ENCODE measurements around the gene CCER1. TPM values are rescaled to one million over a fixed set of nuclear protein-coding genes. Genes with fewer than 3 reads are reported as not detected.

Gene CCER1
- polyA plus RNA-seq, 3 donors = not detected

GRCh38 chr12:90970911-90971310 lies 15.9 kb upstream of the CCER1 start:
- no peaks in the 10 kb centered on the region for H3K36me3 Mint-ChIP-seq
- Histone ChIP-seq H3K4me3 (replicated peaks in 1 of 3; ENCODE audit: low read depth in 2 of 3, low read length in 3 of 3) (no peak overlapping the region), H3K27me3 (ENCODE audit: control insufficient read depth in 2 of 2, insufficient read depth in 2 of 2, low read length in 2 of 2) (no peaks in the 10 kb centered on the region), H3K79me2 (ENCODE audit: insufficient read depth, low read length) (no peaks in the 10 kb centered on the region), H3K27ac (ENCODE audit: low read depth in 1 of 2, low read length in 2 of 2) (no peak overlapping the region), H3K9ac (ENCODE audit: insufficient read depth, low read length, poor library complexity, severe bottlenecking) (no peak overlapping the region), H3K4me2 (replicated peaks; ENCODE audit: extremely low read depth, low read length, poor library complexity, severe bottlenecking) (no peak overlapping the region), H4K20me1 (ENCODE audit: insufficient read depth, low read length) (no peaks in the 10 kb centered on the region), H3K9me3 (replicated peaks in 1 of 2; ENCODE audit: control insufficient read depth in 1 of 2, insufficient read depth in 1 of 2, low read length in 2 of 2) (no peaks in the 10 kb centered on the region), H2AFZ (ENCODE audit: insufficient read depth, low read depth, low read length, poor library complexity, severe bottlenecking) (no peak overlapping the region), H3K4me1 (ENCODE audit: control insufficient read depth in 1 of 2, insufficient read depth in 2 of 2, low read length in 2 of 2) (no peaks in the 10 kb centered on the region), H3K36me3 (replicated peaks in 1 of 2; ENCODE audit: control insufficient read depth in 1 of 2, insufficient read depth in 2 of 2, low read length in 2 of 2) (no peaks in the 10 kb centered on the region)
- H3K27ac Mint-ChIP-seq = no peak overlapping the region
- peaks cover 0 to 2% (median 0%) of the 10 kb centered on the region in 7 donors for H3K9me3 Mint-ChIP-seq
- no peaks in the 10 kb centered on the region for H3K4me1 Mint-ChIP-seq
- H3K4me3 Mint-ChIP-seq = no peak overlapping the region
- H3K27me3 Mint-ChIP-seq (ENCODE audit: low read depth in 3 of 3) = peaks cover 1 to 3% (median 2%) of the 10 kb centered on the region in 3 donors
- DNase-seq = no peak
- TF ChIP-seq CTCF (IDR thresholded peaks at IDR 0.05) = no peak
- intact Hi-C loops (cut with micrococcal nuclease) = no loop called here

GRCh38 chr12:90970471-90970870 lies 15.5 kb upstream of the CCER1 start:
- Histone ChIP-seq H3K36me3 (replicated peaks in 1 of 2; ENCODE audit: control insufficient read depth in 1 of 2, insufficient read depth in 2 of 2, low read length in 2 of 2) (no peaks in the 10 kb centered on the region), H2AFZ (ENCODE audit: insufficient read depth, low read depth, low read length, poor library complexity, severe bottlenecking) (no peak overlapping the region), H4K20me1 (ENCODE audit: insufficient read depth, low read length) (no peaks in the 10 kb centered on the region), H3K9me3 (replicated peaks in 1 of 2; ENCODE audit: control insufficient read depth in 1 of 2, insufficient read depth in 1 of 2, low read length in 2 of 2) (no peaks in the 10 kb centered on the region), H3K9ac (ENCODE audit: insufficient read depth, low read length, poor library complexity, severe bottlenecking) (no peak overlapping the region), H3K79me2 (ENCODE audit: insufficient read depth, low read length) (no peaks in the 10 kb centered on the region), H3K27ac (ENCODE audit: low read depth in 1 of 2, low read length in 2 of 2) (no peak overlapping the region), H3K4me1 (ENCODE audit: control insufficient read depth in 1 of 2, insufficient read depth in 2 of 2, low read length in 2 of 2) (no peaks in the 10 kb centered on the region), H3K4me2 (replicated peaks; ENCODE audit: extremely low read depth, low read length, poor library complexity, severe bottlenecking) (no peak overlapping the region), H3K27me3 (ENCODE audit: control insufficient read depth in 2 of 2, insufficient read depth in 2 of 2, low read length in 2 of 2) (no peaks in the 10 kb centered on the region), H3K4me3 (replicated peaks in 1 of 3; ENCODE audit: low read depth in 2 of 3, low read length in 3 of 3) (no peak overlapping the region)
- no peak for DNase-seq
- TF ChIP-seq CTCF (IDR thresholded peaks at IDR 0.05) = no peak
- H3K9me3 Mint-ChIP-seq = peaks cover 0 to 2% (median 0%) of the 10 kb centered on the region in 7 donors
- H3K27me3 Mint-ChIP-seq (ENCODE audit: low read depth in 3 of 3) = peaks cover 1 to 3% (median 2%) of the 10 kb centered on the region in 3 donors
- no peaks in the 10 kb centered on the region for H3K36me3 Mint-ChIP-seq
- H3K27ac Mint-ChIP-seq = no peak overlapping the region
- intact Hi-C loops (cut with micrococcal nuclease) = no loop called here
- no peak overlapping the region for H3K4me3 Mint-ChIP-seq
- no peaks in the 10 kb centered on the region for H3K4me1 Mint-ChIP-seq
